ENCODE measurements around the gene CATSPERD. TPM values are rescaled to one million over a fixed set of nuclear protein-coding genes. Genes with fewer than 3 reads are reported as not detected.

The CATSPERD gene
- total RNA-seq, 3 donors from 2014 or later: not detected

DNA sequence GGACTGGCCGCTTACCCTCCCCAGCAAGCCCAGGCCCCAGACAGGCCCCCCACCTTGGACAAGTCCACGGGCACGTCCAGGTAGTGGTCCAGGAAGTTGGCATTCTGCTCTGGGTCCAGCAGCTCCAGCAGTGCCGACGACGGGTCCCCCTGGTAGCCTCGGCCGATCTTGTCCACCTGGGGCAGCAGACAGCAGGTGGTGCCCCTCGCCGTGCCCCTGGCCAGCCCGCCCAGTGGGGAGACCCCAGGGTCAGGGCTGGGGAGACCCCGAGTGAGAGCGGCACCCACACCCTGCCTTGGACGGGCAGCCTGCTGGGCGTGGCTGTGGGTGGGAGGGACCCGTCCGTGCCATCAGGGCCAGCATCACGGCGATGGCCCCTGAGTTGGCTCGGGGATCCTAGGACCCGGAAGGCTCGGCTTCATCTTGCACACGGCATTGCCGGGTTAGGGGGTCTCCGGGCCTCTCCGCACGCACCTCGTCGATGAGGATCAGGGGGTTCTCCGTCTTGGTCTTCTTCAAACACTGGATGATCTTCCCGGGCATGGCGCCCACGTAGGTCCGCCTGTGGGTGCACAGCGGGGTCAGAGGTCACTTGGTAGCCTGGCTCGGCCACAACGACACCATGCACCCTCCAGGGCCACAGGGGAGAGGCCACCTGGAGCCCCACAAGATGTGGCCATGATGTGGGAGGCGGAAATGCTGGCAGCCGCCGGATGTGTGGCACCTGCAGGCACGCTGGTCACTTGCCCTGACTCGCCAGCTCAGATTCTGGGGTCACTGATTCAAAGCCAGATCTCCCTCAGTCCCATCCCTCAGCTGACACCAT, 24.0 kb upstream of the CATSPERD start:
- DNase-seq (no peak), ATAC-seq (no peak)
- Histone ChIP-seq H3K9me3 (no peaks in the 10 kb centered on the region), H3K36me3 (ENCODE audit: low read depth) (peaks cover 5% of the 10 kb centered on the region), H3K4me3 (no peak overlapping the region), H3K4me1 (ENCODE audit: low read depth) (peaks cover 10% of the 10 kb centered on the region)
- TF ChIP-seq, protein P1, sequence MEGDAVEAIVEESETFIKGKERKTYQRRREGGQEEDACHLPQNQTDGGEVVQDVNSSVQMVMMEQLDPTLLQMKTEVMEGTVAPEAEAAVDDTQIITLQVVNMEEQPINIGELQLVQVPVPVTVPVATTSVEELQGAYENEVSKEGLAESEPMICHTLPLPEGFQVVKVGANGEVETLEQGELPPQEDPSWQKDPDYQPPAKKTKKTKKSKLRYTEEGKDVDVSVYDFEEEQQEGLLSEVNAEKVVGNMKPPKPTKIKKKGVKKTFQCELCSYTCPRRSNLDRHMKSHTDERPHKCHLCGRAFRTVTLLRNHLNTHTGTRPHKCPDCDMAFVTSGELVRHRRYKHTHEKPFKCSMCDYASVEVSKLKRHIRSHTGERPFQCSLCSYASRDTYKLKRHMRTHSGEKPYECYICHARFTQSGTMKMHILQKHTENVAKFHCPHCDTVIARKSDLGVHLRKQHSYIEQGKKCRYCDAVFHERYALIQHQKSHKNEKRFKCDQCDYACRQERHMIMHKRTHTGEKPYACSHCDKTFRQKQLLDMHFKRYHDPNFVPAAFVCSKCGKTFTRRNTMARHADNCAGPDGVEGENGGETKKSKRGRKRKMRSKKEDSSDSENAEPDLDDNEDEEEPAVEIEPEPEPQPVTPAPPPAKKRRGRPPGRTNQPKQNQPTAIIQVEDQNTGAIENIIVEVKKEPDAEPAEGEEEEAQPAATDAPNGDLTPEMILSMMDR (IDR thresholded peaks at IDR 0.05): no peak
- intact Hi-C loops (cut with DNase I, micrococcal nuclease): no loop called here

DNA sequence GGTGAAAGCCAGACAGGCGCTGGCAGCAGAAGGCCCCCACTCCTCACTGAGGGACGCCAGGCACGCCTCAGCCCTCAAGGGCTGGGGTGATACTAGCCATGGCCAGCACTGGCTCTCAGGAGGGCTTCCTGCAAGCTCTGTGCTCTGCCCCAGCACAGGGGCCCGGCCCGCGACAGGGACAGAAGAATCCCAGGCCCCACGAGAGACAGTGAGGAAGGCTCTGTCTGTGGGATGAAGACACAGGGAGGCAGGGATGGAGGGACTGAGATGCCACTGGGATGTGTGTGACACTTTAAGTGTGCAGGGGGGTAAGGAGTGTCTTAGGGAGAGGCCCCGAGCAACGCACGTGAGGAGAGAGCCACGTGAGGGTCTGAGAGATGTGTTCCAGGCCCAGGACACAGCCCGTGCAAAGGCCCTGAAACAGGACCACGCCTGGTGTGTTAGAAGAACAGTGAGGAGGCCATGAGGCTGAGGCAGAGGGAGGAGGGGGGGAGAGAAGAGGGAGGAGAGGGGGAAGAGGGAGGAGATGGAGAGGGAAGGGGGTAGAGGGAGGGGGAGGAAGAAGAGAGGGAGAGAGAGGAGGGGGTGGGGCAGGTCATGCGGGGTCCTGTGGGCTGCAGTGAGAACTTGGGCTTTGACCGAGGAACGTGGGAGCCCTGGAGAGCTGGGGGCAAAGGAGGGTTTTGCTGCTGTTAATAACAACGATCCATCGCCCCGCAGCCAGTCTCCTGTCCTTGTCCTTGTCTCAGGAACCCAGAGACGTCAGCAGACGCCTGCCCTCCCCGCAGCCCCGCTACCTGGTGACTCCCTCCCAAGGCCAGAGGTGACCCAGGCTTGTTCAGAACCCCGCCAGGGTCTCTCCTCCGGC, 23.2 kb upstream of the CATSPERD start:
- TF ChIP-seq, protein P1 (IDR thresholded peaks at IDR 0.05): no peak
- no peak for ATAC-seq
- Histone ChIP-seq H3K36me3 (ENCODE audit: low read depth) (peaks cover 5% of the 10 kb centered on the region), H3K9me3 (no peaks in the 10 kb centered on the region), H3K4me3 (no peak overlapping the region), H3K4me1 (ENCODE audit: low read depth) (peaks cover 2% of the 10 kb centered on the region)
- no peak for DNase-seq
- intact Hi-C loops (cut with DNase I, micrococcal nuclease): no loop called here

DNA sequence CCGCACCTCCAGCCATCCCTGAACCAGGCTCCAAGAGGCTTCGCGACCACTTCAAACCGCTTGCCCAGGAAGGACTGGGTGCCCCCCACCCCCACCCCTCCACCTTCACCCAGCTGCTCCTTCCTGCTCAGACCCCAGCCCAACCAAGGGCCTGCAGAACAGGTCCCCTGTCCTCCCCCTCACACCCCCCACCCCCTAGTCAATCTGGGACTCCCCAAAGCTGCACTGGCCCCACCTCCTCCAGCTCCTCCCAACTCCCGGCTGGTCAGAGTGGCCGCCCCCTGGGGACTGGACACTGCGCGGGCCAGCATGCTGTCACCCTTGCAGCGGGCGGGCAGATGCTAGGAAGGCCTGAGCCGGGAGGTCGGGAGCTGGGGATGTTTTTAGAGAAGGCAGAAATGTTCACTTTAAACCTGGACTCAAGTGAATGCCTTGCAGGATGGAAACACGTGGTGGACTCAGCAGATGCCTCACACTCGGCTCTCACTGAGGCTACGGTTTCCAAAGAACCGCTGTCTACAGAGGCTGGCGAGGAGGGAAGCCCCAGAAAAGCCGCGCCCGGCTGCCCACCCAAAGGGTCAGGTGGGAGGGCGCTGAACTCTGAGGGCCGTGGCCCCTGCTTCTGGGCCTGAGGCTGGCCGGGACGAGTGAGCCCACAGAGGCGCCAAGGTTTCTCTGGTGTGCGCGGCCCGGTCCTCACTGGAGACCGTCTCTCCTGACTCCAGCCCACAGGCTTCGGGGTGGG, 22.4 kb upstream of the CATSPERD start:
- H3K4me3 ChIP-seq: no peak overlapping the region
- ATAC-seq: no peak

DNA sequence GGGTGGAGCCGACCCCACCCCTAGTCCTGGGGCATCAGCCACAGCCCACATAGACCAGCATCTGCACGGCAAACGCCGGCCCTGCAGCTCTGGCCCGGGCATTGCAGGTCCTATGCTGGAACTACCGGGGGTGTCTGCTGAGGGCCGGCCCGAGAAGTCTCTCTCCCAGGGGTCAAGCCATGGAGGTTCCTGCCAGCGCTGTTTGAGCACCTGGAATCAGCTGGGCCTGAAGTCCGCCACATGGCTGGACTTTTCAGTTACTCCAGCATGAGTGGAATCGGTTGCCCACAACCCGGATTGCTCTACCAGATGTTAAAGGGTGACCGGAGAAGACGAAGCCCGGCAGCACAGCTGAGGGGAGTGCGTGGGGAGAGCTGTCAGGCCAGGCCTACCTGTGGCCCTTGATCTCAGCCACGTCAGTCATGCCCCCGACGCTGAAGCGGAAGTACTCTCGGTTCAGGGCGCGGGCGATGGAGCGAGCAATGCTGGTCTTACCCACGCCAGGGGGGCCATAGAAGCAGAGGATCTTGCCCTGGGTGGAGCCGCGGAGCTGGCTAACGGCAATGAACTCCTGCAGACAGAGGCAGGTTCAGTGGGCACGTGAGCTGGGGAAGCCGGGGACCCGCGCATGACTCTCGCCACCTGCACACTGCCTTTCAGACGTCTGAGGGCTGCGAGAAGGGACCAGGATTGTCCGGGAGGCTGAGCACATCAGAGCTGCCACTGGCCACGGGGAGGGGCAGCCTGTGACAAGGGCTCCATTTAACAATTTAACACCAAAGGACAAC, 21.6 kb upstream of the CATSPERD start:
- Histone ChIP-seq H3K9me3 (no peaks in the 10 kb centered on the region), H3K36me3 (ENCODE audit: low read depth) (no peaks in the 10 kb centered on the region), H3K4me1 (ENCODE audit: low read depth) (no peaks in the 10 kb centered on the region), H3K4me3 (no peak overlapping the region)
- ATAC-seq (no peak), DNase-seq (no peak)
- intact Hi-C loops (cut with DNase I, micrococcal nuclease): no loop called here
- TF ChIP-seq, protein P1 (IDR thresholded peaks at IDR 0.05): no peak

More for the DNA sequence above, 22.4 kb upstream of the CATSPERD start:
- TF ChIP-seq, protein P1 (IDR thresholded peaks at IDR 0.05): no peak
- Histone ChIP-seq H3K9me3 (no peaks in the 10 kb centered on the region), H3K36me3 (ENCODE audit: low read depth) (peaks cover 5% of the 10 kb centered on the region), H3K4me1 (ENCODE audit: low read depth) (no peaks in the 10 kb centered on the region)
- no peak for DNase-seq
- intact Hi-C loops (cut with DNase I, micrococcal nuclease): no loop called here
